Keratinocyte (primary cell): Measurements from ENCODE around the gene CHMP6.

Source experiments
- EZH2 ChIP-seq: IDR thresholded peaks from one replicate; pipeline ENCODE4 v1.6.1; 2012; ENCODE audit warnings: inconsistent platforms, mild to moderate bottlenecking, low read length, moderate library complexity
- TF ChIP-seq, protein P1 (sequence below), 3 experiments: IDR thresholded peaks in 1 of 3; conservative IDR thresholded peaks in 1 of 3; optimal IDR thresholded peaks in 1 of 3; 2 replicates in 2 of 3; 3 replicates in 1 of 3; pipeline versions ENCODE3 to v1.5.1; 2011; ENCODE audit warnings: low read length in 3 of 3, mild to moderate bottlenecking in 3 of 3, moderate library complexity in 2 of 3, control low read depth in 1 of 3, inconsistent platforms in 1 of 3; ENCODE audit not compliant: insufficient read depth in 2 of 3; ENCODE audit errors: extremely low read depth in 1 of 3

DNA sequence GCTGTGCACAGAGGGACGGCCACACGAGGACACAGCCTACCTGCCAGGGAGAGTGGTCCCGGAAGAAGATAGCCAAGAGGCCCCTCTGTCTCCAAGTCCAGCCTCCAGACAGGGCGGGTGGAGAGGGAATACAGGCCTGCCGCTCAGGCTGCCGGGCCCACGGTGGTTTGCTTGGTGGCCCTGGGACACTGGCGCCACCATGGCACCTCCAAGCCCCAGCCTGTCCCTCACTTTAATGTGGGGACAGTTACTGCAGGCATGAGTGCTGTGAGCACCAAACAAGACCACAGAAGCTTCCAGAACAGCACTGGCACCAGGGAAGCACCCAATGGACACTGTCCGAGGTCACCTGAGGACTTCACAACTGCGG is 22.0 kb upstream of the CHMP6 start:
- TF ChIP-seq, protein P1, sequence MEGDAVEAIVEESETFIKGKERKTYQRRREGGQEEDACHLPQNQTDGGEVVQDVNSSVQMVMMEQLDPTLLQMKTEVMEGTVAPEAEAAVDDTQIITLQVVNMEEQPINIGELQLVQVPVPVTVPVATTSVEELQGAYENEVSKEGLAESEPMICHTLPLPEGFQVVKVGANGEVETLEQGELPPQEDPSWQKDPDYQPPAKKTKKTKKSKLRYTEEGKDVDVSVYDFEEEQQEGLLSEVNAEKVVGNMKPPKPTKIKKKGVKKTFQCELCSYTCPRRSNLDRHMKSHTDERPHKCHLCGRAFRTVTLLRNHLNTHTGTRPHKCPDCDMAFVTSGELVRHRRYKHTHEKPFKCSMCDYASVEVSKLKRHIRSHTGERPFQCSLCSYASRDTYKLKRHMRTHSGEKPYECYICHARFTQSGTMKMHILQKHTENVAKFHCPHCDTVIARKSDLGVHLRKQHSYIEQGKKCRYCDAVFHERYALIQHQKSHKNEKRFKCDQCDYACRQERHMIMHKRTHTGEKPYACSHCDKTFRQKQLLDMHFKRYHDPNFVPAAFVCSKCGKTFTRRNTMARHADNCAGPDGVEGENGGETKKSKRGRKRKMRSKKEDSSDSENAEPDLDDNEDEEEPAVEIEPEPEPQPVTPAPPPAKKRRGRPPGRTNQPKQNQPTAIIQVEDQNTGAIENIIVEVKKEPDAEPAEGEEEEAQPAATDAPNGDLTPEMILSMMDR (optimal IDR thresholded peaks at IDR 0.05 in 1 of 3, IDR thresholded peaks at IDR 0.05 in 1 of 3, conservative IDR thresholded peaks at IDR 0.05 in 1 of 3; ENCODE audit: extremely low read depth in 1 of 3, insufficient read depth in 2 of 3, low read length in 3 of 3): no peak
- TF ChIP-seq EZH2: no peak
